Right lobe of liver (tissue), 4 donors: ENCODE results near the gene MYO1C.

ENCODE experiments used
- POLR2A ChIP-seq: fragments of 450-650 bp; IDR thresholded peaks from one replicate; pipeline ENCODE4 v1.6.1; 2017; ENCODE audit warnings: antibody characterized with exemption, mild to moderate bottlenecking
- TF ChIP-seq, protein P1 (sequence below), 4 donors: fragments of 200-600 bp in 3 of 4; fragments of 450-650 bp in 1 of 4; IDR thresholded peaks; one replicate each; pipeline versions ENCODE4 v1.5.1 to v1.8.0; 2016 to 2022; ENCODE audit warnings: antibody characterized with exemption in 4 of 4, mild to moderate bottlenecking in 2 of 4
- donor health status: DM: no; HTN: no; CAD: no.
- donor health status: DM: no; HTN: no; CAD: no.
- donor health status: DM: no; HTN: yes; CAD: no.

DNA sequence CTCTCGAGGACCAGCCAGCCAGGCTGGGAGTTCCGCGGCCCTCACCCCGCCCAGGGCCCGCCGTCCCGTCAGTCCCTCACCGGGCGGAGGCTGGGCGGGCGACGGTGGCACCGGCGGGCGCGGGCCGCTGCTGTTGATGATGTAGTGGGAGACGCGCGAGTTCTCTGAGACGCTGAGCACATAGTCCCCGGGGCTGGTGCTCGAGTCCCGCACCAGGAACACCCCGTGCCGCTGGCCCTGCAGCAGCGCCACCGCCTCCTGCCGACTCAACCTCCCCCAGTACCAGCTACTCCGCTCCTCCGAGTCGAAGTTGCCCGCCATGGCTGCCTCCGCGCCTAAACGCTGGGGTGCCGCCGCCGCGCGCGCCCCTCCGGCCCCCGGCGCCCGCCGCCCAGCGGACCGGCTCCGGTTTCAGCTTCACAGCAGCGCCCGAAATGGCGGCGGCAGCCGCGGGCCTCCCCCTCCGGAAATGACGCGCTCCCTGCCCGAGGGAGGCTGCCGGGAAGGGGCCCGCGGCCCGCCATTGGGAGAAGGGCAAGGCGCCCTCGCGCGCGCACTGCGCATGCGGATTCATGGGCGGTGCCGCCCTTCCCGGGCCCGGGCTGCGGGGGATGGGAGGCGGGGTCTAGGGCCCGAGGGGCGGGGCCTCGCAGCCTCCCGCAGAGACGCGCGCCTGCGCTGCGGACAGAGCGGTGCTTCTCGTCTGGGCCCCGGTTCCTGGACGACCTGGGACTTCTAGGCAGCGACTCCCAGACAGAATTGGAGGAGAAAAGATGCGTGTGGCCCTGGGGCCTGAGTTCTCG lies 36.5 kb downstream of the MYO1C start, which contains the start of gene CRK:
- TF ChIP-seq, protein P1, sequence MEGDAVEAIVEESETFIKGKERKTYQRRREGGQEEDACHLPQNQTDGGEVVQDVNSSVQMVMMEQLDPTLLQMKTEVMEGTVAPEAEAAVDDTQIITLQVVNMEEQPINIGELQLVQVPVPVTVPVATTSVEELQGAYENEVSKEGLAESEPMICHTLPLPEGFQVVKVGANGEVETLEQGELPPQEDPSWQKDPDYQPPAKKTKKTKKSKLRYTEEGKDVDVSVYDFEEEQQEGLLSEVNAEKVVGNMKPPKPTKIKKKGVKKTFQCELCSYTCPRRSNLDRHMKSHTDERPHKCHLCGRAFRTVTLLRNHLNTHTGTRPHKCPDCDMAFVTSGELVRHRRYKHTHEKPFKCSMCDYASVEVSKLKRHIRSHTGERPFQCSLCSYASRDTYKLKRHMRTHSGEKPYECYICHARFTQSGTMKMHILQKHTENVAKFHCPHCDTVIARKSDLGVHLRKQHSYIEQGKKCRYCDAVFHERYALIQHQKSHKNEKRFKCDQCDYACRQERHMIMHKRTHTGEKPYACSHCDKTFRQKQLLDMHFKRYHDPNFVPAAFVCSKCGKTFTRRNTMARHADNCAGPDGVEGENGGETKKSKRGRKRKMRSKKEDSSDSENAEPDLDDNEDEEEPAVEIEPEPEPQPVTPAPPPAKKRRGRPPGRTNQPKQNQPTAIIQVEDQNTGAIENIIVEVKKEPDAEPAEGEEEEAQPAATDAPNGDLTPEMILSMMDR (IDR thresholded peaks at IDR 0.05), result no peak
- peak; percentile 96 for TF ChIP-seq POLR2A
